ENCODE data around the gene CORIN.
A peak's percentile ranks its signal among the peaks of the same experiment; 100 is the strongest.

CORIN gene

GRCh38 chr4:47836641-47837093, 1.2 kb downstream of the CORIN start:
- no peak overlapping the region for H2BK12ac ChIP-seq (ENCODE audit: low read length)
- no peaks in the 10 kb centered on the region for H3K36me3 ChIP-seq (ENCODE audit: control insufficient read depth in 1 of 2, insufficient read depth in 2 of 2, low read length in 2 of 2)
- H3K9ac ChIP-seq (ENCODE audit: low read length): no peak overlapping the region
- H3K4me2 ChIP-seq (ENCODE audit: low read length): peak overlapping the region; percentile 94
- peaks cover 9 to 10% of the 10 kb centered on the region in 2 experiments for H3K4me1 ChIP-seq (ENCODE audit: control insufficient read depth in 1 of 2, insufficient read depth in 2 of 2, low read length in 2 of 2)
- H4K91ac ChIP-seq (ENCODE audit: low read depth, low read length): peak overlapping the region; percentile 17
- peak overlapping the region; percentile 40 for H3K14ac ChIP-seq (ENCODE audit: low read length)
- H3K27ac ChIP-seq (ENCODE audit: low read depth, low read length): no peak overlapping the region
- no peak overlapping the region for H2BK120ac ChIP-seq (ENCODE audit: insufficient read depth, low read length, poor library complexity)
- H4K12ac ChIP-seq (ENCODE audit: low read depth, low read length): peak overlapping the region; percentile 36
- H3K23ac ChIP-seq (ENCODE audit: low read length): no peak overlapping the region
- peaks cover 3% of the 10 kb centered on the region for H3K79me2 ChIP-seq (ENCODE audit: control insufficient read depth, insufficient read depth, low read length, poor library complexity)
- peak overlapping the region; percentile 61 for H2AFZ ChIP-seq (ENCODE audit: insufficient read depth, low read length, poor library complexity)
- H3K9me3 ChIP-seq (ENCODE audit: insufficient read depth, low read depth, low read length): no peaks in the 10 kb centered on the region
- peak overlapping the region; percentile 73 for H4K8ac ChIP-seq (ENCODE audit: low read depth, low read length)
- H3K18ac ChIP-seq (ENCODE audit: low read length): no peak overlapping the region
- DNase-seq: peak; percentile 82 to 85
- H2AK5ac ChIP-seq (ENCODE audit: low read length): no peak overlapping the region
- H3K27me3 ChIP-seq (ENCODE audit: insufficient read depth, low read length): no peaks in the 10 kb centered on the region
- no CpG with 5 or more reads among the region's 27 CpGs for WGBS (ENCODE audit: extremely low coverage, insufficient coverage, insufficient read length)
- H3K79me1 ChIP-seq (ENCODE audit: low read length): peaks cover 4% of the 10 kb centered on the region
- H2BK5ac ChIP-seq (ENCODE audit: low read depth, low read length, poor library complexity): no peak overlapping the region
- peak overlapping the region; percentile 74 for H3K4me3 ChIP-seq (ENCODE audit: low read depth, low read length)
- no peak overlapping the region for H3K4ac ChIP-seq (ENCODE audit: low read depth, low read length)

GRCh38 chr4:47835494-47835893, 2.4 kb downstream of the CORIN start:
- Histone ChIP-seq H3K14ac (ENCODE audit: low read length) (no peak overlapping the region), H3K9me3 (ENCODE audit: insufficient read depth, low read depth, low read length) (no peaks in the 10 kb centered on the region), H2AFZ (ENCODE audit: insufficient read depth, low read length, poor library complexity) (no peak overlapping the region), H4K91ac (ENCODE audit: low read depth, low read length) (no peak overlapping the region), H4K8ac (ENCODE audit: low read depth, low read length) (no peak overlapping the region), H4K12ac (ENCODE audit: low read depth, low read length) (no peak overlapping the region), H3K79me2 (ENCODE audit: control insufficient read depth, insufficient read depth, low read length, poor library complexity) (peaks cover 3% of the 10 kb centered on the region), H3K36me3 (ENCODE audit: control insufficient read depth in 1 of 2, insufficient read depth in 2 of 2, low read length in 2 of 2) (no peaks in the 10 kb centered on the region), H3K9ac (ENCODE audit: low read length) (no peak overlapping the region), H3K4me2 (ENCODE audit: low read length) (no peak overlapping the region), H2BK120ac (ENCODE audit: insufficient read depth, low read length, poor library complexity) (no peak overlapping the region), H3K27ac (ENCODE audit: low read depth, low read length) (no peak overlapping the region), H2AK5ac (ENCODE audit: low read length) (no peak overlapping the region), H3K4ac (ENCODE audit: low read depth, low read length) (no peak overlapping the region), H2BK12ac (ENCODE audit: low read length) (no peak overlapping the region), H3K23ac (ENCODE audit: low read length) (no peak overlapping the region), H3K18ac (ENCODE audit: low read length) (no peak overlapping the region), H3K4me1 (ENCODE audit: control insufficient read depth in 1 of 2, insufficient read depth in 2 of 2, low read length in 2 of 2) (peaks cover 10 to 12% of the 10 kb centered on the region in 2 experiments), H3K27me3 (ENCODE audit: insufficient read depth, low read length) (no peaks in the 10 kb centered on the region), H2BK5ac (ENCODE audit: low read depth, low read length, poor library complexity) (no peak overlapping the region), H3K79me1 (ENCODE audit: low read length) (peaks cover 4% of the 10 kb centered on the region), H3K4me3 (ENCODE audit: low read depth, low read length) (no peak overlapping the region)
- no peak for DNase-seq
- WGBS (ENCODE audit: extremely low coverage, insufficient coverage, insufficient read length): no CpG with 5 or more reads among the region's 2 CpGs

GRCh38 chr4:47831026-47831679, 6.7 kb downstream of the CORIN start:
- H2BK5ac ChIP-seq (ENCODE audit: low read depth, low read length, poor library complexity): no peak overlapping the region
- H3K27ac ChIP-seq (ENCODE audit: low read depth, low read length): no peak overlapping the region
- DNase-seq: no peak
- no peaks in the 10 kb centered on the region for H3K79me2 ChIP-seq (ENCODE audit: control insufficient read depth, insufficient read depth, low read length, poor library complexity)
- H3K9ac ChIP-seq (ENCODE audit: low read length): no peak overlapping the region
- H3K4me1 ChIP-seq (ENCODE audit: control insufficient read depth in 1 of 2, insufficient read depth in 2 of 2, low read length in 2 of 2): peaks cover 5% of the 10 kb centered on the region in 2 experiments
- WGBS (ENCODE audit: extremely low coverage, insufficient coverage, insufficient read length): no CpG with 5 or more reads among the region's 5 CpGs
- no peak overlapping the region for H4K12ac ChIP-seq (ENCODE audit: low read depth, low read length)
- no peak overlapping the region for H4K8ac ChIP-seq (ENCODE audit: low read depth, low read length)
- H3K18ac ChIP-seq (ENCODE audit: low read length): no peak overlapping the region
- H3K27me3 ChIP-seq (ENCODE audit: insufficient read depth, low read length): no peaks in the 10 kb centered on the region
- H3K36me3 ChIP-seq (ENCODE audit: control insufficient read depth in 1 of 2, insufficient read depth in 2 of 2, low read length in 2 of 2): no peaks in the 10 kb centered on the region
- no peak overlapping the region for H3K4me3 ChIP-seq (ENCODE audit: low read depth, low read length)
- H3K4me2 ChIP-seq (ENCODE audit: low read length): no peak overlapping the region
- no peak overlapping the region for H3K23ac ChIP-seq (ENCODE audit: low read length)
- no peak overlapping the region for H3K14ac ChIP-seq (ENCODE audit: low read length)
- H4K91ac ChIP-seq (ENCODE audit: low read depth, low read length): no peak overlapping the region
- H2BK120ac ChIP-seq (ENCODE audit: insufficient read depth, low read length, poor library complexity): no peak overlapping the region
- no peaks in the 10 kb centered on the region for H3K79me1 ChIP-seq (ENCODE audit: low read length)
- H3K9me3 ChIP-seq (ENCODE audit: insufficient read depth, low read depth, low read length): no peaks in the 10 kb centered on the region
- no peak overlapping the region for H2AFZ ChIP-seq (ENCODE audit: insufficient read depth, low read length, poor library complexity)
- no peak overlapping the region for H3K4ac ChIP-seq (ENCODE audit: low read depth, low read length)
- H2AK5ac ChIP-seq (ENCODE audit: low read length): no peak overlapping the region
- no peak overlapping the region for H2BK12ac ChIP-seq (ENCODE audit: low read length)

GRCh38 chr4:47830265-47831025, 7.4 kb downstream of the CORIN start:
- Histone ChIP-seq H3K27me3 (ENCODE audit: insufficient read depth, low read length) (no peaks in the 10 kb centered on the region), H3K79me1 (ENCODE audit: low read length) (no peaks in the 10 kb centered on the region), H3K18ac (ENCODE audit: low read length) (no peak overlapping the region), H2AK5ac (ENCODE audit: low read length) (no peak overlapping the region), H3K4ac (ENCODE audit: low read depth, low read length) (no peak overlapping the region), H3K79me2 (ENCODE audit: control insufficient read depth, insufficient read depth, low read length, poor library complexity) (no peaks in the 10 kb centered on the region), H3K4me1 (ENCODE audit: control insufficient read depth in 1 of 2, insufficient read depth in 2 of 2, low read length in 2 of 2) (peaks cover 3% of the 10 kb centered on the region in 2 experiments), H2AFZ (ENCODE audit: insufficient read depth, low read length, poor library complexity) (no peak overlapping the region), H2BK5ac (ENCODE audit: low read depth, low read length, poor library complexity) (no peak overlapping the region), H2BK12ac (ENCODE audit: low read length) (no peak overlapping the region), H2BK120ac (ENCODE audit: insufficient read depth, low read length, poor library complexity) (no peak overlapping the region), H4K8ac (ENCODE audit: low read depth, low read length) (no peak overlapping the region), H3K4me2 (ENCODE audit: low read length) (no peak overlapping the region), H3K9me3 (ENCODE audit: insufficient read depth, low read depth, low read length) (no peaks in the 10 kb centered on the region), H3K9ac (ENCODE audit: low read length) (no peak overlapping the region), H3K27ac (ENCODE audit: low read depth, low read length) (no peak overlapping the region), H3K4me3 (ENCODE audit: low read depth, low read length) (no peak overlapping the region), H4K91ac (ENCODE audit: low read depth, low read length) (no peak overlapping the region), H3K23ac (ENCODE audit: low read length) (no peak overlapping the region), H4K12ac (ENCODE audit: low read depth, low read length) (no peak overlapping the region), H3K36me3 (ENCODE audit: control insufficient read depth in 1 of 2, insufficient read depth in 2 of 2, low read length in 2 of 2) (no peaks in the 10 kb centered on the region), H3K14ac (ENCODE audit: low read length) (no peak overlapping the region)
- no CpG with 5 or more reads among the region's 3 CpGs for WGBS (ENCODE audit: extremely low coverage, insufficient coverage, insufficient read length)
- no peak for DNase-seq
